A673 (cell line): ENCODE data around the gene MYO1D. TPM values are rescaled to one million over a fixed set of nuclear protein-coding genes. Genes with fewer than 3 reads are reported as not detected.

ENCODE experiments used
- BruUV-seq: library from RNA; stranded (reverse); fragments of 400-500 nt; replicated peaks from 2 replicates; lab custom pipeline; 2021; lab: Mats Ljungman, UMichigan
- CTCF ChIA-PET: fragments of 300-600 bp; sonication (Branson Sonifier 250); formaldehyde crosslinking; loops from one replicate; lab custom pipeline; 2022; ENCODE audit warnings: antibody characterized with exemption; lab: Charles Lee
- POLR2A ChIA-PET: fragments of 300-600 bp; sonication (Branson Sonifier 250); formaldehyde crosslinking; loops from one replicate; lab custom pipeline; 2022; ENCODE audit warnings: antibody characterized with exemption; ENCODE audit not compliant: low non-redundant PET; lab: Charles Lee
- DNase-seq: peaks from one replicate; pipeline ENCODE4 v3.0.0-alpha.2; 2015; ENCODE audit warnings: low spot score
- H3K27ac ChIP-seq: fragments of 200-600 bp; sonication (generic); 2 replicates; pipeline ENCODE4 v1.5.1; 2016; ENCODE audit warnings: mixed run types, low read depth, mild to moderate bottlenecking, mixed read lengths, antibody characterized with exemption, low read length; ENCODE audit not compliant: poor library complexity, severe bottlenecking
- H3K27me3 ChIP-seq: fragments of 200-600 bp; sonication (generic); replicated peaks from 2 replicates; pipeline ENCODE4 v1.6.1; 2017; ENCODE audit warnings: mixed run types, low read depth, mild to moderate bottlenecking, mixed read lengths, antibody characterized with exemption, low read length; ENCODE audit not compliant: insufficient read depth, poor library complexity
- H3K36me3 ChIP-seq: fragments of 200-600 bp; sonication (generic); 2 replicates; pipeline ENCODE4 v1.6.1; 2016; ENCODE audit warnings: mixed run types, mild to moderate bottlenecking, mixed read lengths, antibody characterized with exemption, low read length; ENCODE audit not compliant: insufficient read depth, poor library complexity, severe bottlenecking
- H3K4me1 ChIP-seq: fragments of 200-600 bp; sonication (generic); 2 replicates; pipeline ENCODE4 v1.6.1; 2017; ENCODE audit warnings: mixed run types, mild to moderate bottlenecking, mixed read lengths, antibody characterized with exemption, low read length; ENCODE audit not compliant: insufficient read depth, poor library complexity, severe bottlenecking
- H3K4me3 ChIP-seq: fragments of 200-600 bp; sonication (generic); 2 replicates; pipeline ENCODE4 v1.5.1; 2016; ENCODE audit warnings: low read depth, mixed run types, mild to moderate bottlenecking, mixed read lengths, low read length; ENCODE audit not compliant: poor library complexity, severe bottlenecking
- H3K9me3 ChIP-seq: fragments of 200-600 bp; sonication (generic); 2 replicates; pipeline ENCODE4 v1.6.1; 2016; ENCODE audit warnings: mixed run types, low read depth, mild to moderate bottlenecking, mixed read lengths, antibody characterized with exemption, low read length; ENCODE audit not compliant: poor library complexity, severe bottlenecking
- CTCF ChIP-seq: fragments of 300-800, 200-600 bp; sonication (generic); conservative IDR thresholded peaks from 2 replicates; pipeline ENCODE4 v1.5.1; 2017; ENCODE audit warnings: low read depth, mild to moderate bottlenecking, antibody characterized with exemption, low read length, moderate library complexity, mixed read lengths
- EZH2 ChIP-seq: fragments of 200-600 bp; sonication (generic); IDR thresholded peaks from 2 replicates; pipeline ENCODE4 v1.6.1; 2017; ENCODE audit warnings: borderline replicate concordance, low read depth, mild to moderate bottlenecking, mixed read lengths, antibody characterized with exemption, low read length; ENCODE audit not compliant: poor library complexity, severe bottlenecking
- intact Hi-C: fragments of 100-400 bp; cut with micrococcal nuclease; formaldehyde crosslinking; loops from one replicate; pipeline ENCODE4 v1.10.0; 2022; ENCODE audit not compliant: unreplicated experiment
- total RNA-seq: library from RNA; stranded (reverse); gene quantifications from 2 replicates; pipeline ENCODE4 v1.2.3, GENCODE V29; 2021

MYO1D gene
- total RNA-seq, 1 experiment from 2014 or later, result 10.4 TPM

- Histone ChIP-seq H3K9me3 (no peaks in the 10 kb centered on the region), H3K4me3 (no peak overlapping the region), H3K36me3 (no peaks in the 10 kb centered on the region), H3K27ac (no peak overlapping the region), H3K4me1 (no peaks in the 10 kb centered on the region), H3K27me3 (no peaks in the 10 kb centered on the region)
- ChIA-PET POLR2A (no interaction called here), CTCF (no interaction called here)
- no peak for TF ChIP-seq EZH2
- TF ChIP-seq CTCF, result no peak
- BruUV-seq, result no TSS peak
- intact Hi-C loops, result no loop called here
- no peak for DNase-seq
Measured at GRCh38 chr17:32542186-32542585, 334.7 kb downstream of the MYO1D start.

GRCh38 chr17:32541640-32542039 lies 335.3 kb downstream of the MYO1D start:
- no peaks in the 10 kb centered on the region for H3K9me3 ChIP-seq
- TF ChIP-seq CTCF (no peak), EZH2 (no peak)
- H3K4me3 ChIP-seq, result no peak overlapping the region
- H3K4me1 ChIP-seq, result no peaks in the 10 kb centered on the region
- intact Hi-C loops, result no loop called here
- no peak overlapping the region for H3K27ac ChIP-seq
- no TSS peak for BruUV-seq
- CTCF ChIA-PET, result no interaction called here
- POLR2A ChIA-PET, result no interaction called here
- H3K36me3 ChIP-seq, result no peaks in the 10 kb centered on the region
- no peaks in the 10 kb centered on the region for H3K27me3 ChIP-seq
- no peak for DNase-seq

DNA sequence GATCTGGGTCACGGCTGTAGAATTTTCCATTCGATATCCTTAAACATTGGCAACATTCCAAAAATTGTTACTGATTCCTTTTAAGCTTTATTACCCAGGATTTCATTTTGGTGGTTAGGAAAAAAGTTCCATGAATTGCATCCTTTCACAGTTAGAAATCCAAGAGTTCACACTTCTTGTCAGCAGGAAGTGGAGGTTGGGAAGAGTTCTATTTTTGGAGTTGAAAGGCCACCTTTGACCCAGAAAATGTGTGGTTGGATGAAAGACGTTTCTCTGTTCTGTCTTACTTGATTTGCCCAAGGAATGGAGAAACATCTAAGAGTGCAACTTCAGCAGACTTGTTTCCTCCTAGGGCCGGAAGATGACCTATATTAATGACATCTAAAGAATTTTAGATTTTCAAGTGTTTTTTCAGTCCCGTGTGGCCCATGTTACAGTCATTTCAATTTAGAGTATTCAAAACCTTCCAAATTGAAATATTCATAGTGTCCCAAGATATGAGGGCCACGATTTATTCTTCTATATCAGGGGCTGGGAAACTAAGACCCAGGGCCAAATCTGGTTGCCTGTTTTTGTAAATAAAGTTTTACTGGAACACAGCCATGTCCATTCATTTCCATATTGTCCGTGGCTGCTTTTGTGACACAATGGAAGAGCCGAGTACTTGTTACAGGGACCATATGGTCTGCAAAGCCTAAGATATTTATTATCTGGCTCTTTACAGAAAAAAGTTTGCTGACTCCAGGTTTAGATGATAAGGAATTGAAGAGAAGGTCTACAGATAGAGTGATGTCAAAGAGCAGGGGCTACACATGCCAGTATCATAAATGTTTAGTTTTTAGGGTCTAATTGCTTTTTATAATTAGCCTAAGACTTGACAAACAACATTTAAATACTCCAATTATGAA lies 339.9 kb downstream of the MYO1D start:
- Histone ChIP-seq H3K27ac (no peak overlapping the region), H3K36me3 (no peaks in the 10 kb centered on the region), H3K9me3 (no peaks in the 10 kb centered on the region), H3K27me3 (no peaks in the 10 kb centered on the region), H3K4me3 (no peak overlapping the region), H3K4me1 (no peaks in the 10 kb centered on the region)
- DNase-seq, result no peak
- CTCF ChIA-PET, result no interaction called here
- POLR2A ChIA-PET, result no interaction called here
- intact Hi-C loops, result no loop called here
- TF ChIP-seq CTCF (no peak), EZH2 (no peak)
- BruUV-seq, result no TSS peak
